Dendritic cell treated with granulocyte-macrophage colony-stimulating factor and Interleukin-4, amounts not matched to agents 40 ng/mL and 50 ng/mL, for 4 days (primary cell): ENCODE results near the gene KDM4B.
"Not testable (repeated sequence)": the region's sequence is repeated elsewhere in the genome, so short reads cannot be mapped to it uniquely, and the experiment has no call there.

Source experiments
- H3K27ac Mint-ChIP-seq: one replicate; pipeline ENCODE4 v1.8.0; 2022; ENCODE audit warnings: mild to moderate bottlenecking, mixed read lengths
- H3K27me3 Mint-ChIP-seq: one replicate; pipeline ENCODE4 v1.8.0; 2022; ENCODE audit warnings: mild to moderate bottlenecking, mixed read lengths
- H3K36me3 Mint-ChIP-seq: one replicate; pipeline ENCODE4 v1.8.0; 2022; ENCODE audit warnings: low read depth, mixed read lengths
- H3K4me1 Mint-ChIP-seq: one replicate; pipeline ENCODE4 v1.8.0; 2022; ENCODE audit warnings: low read depth, mixed read lengths
- H3K4me3 Mint-ChIP-seq: one replicate; pipeline ENCODE4 v1.8.0; 2022; ENCODE audit warnings: mild to moderate bottlenecking, moderate library complexity, mixed read lengths
- H3K9me3 Mint-ChIP-seq: one replicate; pipeline ENCODE4 v1.8.0; 2022; ENCODE audit warnings: mixed read lengths
- intact Hi-C: fragments of 100-400 bp; cut with micrococcal nuclease; formaldehyde crosslinking; loops from one replicate; pipeline ENCODE4 v1.15.0; 2022

Gene KDM4B

GRCh38 chr19:5153601-5154128 is 184.8 kb downstream of the KDM4B start:
- no peak overlapping the region for H3K27ac Mint-ChIP-seq
- H3K27me3 Mint-ChIP-seq: peaks cover 2% of the 10 kb centered on the region
- no peaks in the 10 kb centered on the region for H3K4me1 Mint-ChIP-seq
- H3K9me3 Mint-ChIP-seq: peaks cover 16% of the 10 kb centered on the region
- H3K36me3 Mint-ChIP-seq: peaks cover 46% of the 10 kb centered on the region
- intact Hi-C loops: no loop called here
- H3K4me3 Mint-ChIP-seq: no peak overlapping the region

GRCh38 chr19:5154129-5154798 is 185.4 kb downstream of the KDM4B start:
- Mint-ChIP-seq H3K4me1 (no peaks in the 10 kb centered on the region), H3K36me3 (peaks cover 40% of the 10 kb centered on the region), H3K27ac (no peak overlapping the region), H3K4me3 (no peak overlapping the region), H3K27me3 (peaks cover 2% of the 10 kb centered on the region), H3K9me3 (peaks cover 21% of the 10 kb centered on the region)
- intact Hi-C loops: no loop called here

- Mint-ChIP-seq H3K27me3 (peaks cover 2% of the 10 kb centered on the region), H3K9me3 (peaks cover 21% of the 10 kb centered on the region), H3K4me3 (no peak overlapping the region), H3K36me3 (peaks cover 34% of the 10 kb centered on the region), H3K4me1 (no peaks in the 10 kb centered on the region), H3K27ac (no peak overlapping the region)
- intact Hi-C loops: no loop called here
Observed at GRCh38 chr19:5154799-5155426, 186.0 kb downstream of the KDM4B start.

GRCh38 chr19:5155586-5156210 is 186.8 kb downstream of the KDM4B start:
- H3K27ac Mint-ChIP-seq: no peak overlapping the region

GRCh38 chr19:5156231-5156986 is 187.5 kb downstream of the KDM4B start:
- Mint-ChIP-seq H3K27me3 (peaks cover 5% of the 10 kb centered on the region), H3K4me1 (no peaks in the 10 kb centered on the region), H3K27ac (no peak overlapping the region), H3K4me3 (no peak overlapping the region), H3K9me3 (peaks cover 21% of the 10 kb centered on the region), H3K36me3 (peaks cover 19% of the 10 kb centered on the region)
- intact Hi-C loops: no loop called here

More at GRCh38 chr19:5155586-5156210, 186.8 kb downstream of the KDM4B start:
- intact Hi-C loops: no loop called here
- no peaks in the 10 kb centered on the region for H3K4me1 Mint-ChIP-seq
- H3K9me3 Mint-ChIP-seq: peaks cover 21% of the 10 kb centered on the region
- H3K27me3 Mint-ChIP-seq: peaks cover 5% of the 10 kb centered on the region
- H3K4me3 Mint-ChIP-seq: no peak overlapping the region
- H3K36me3 Mint-ChIP-seq: peaks cover 26% of the 10 kb centered on the region

- Mint-ChIP-seq H3K27me3 (peaks cover 5% of the 10 kb centered on the region), H3K4me3 (no peak overlapping the region), H3K27ac (no peak overlapping the region), H3K9me3 (peaks cover 21% of the 10 kb centered on the region), H3K4me1 (no peaks in the 10 kb centered on the region), H3K36me3 (peaks cover 11% of the 10 kb centered on the region)
- intact Hi-C loops: no loop called here
Observed at GRCh38 chr19:5157186-5157585, 188.3 kb downstream of the KDM4B start.

- H3K4me3 Mint-ChIP-seq, H3K4me1 Mint-ChIP-seq, H3K27ac Mint-ChIP-seq, intact Hi-C loops, H3K36me3 Mint-ChIP-seq, H3K27me3 Mint-ChIP-seq: not testable (repeated sequence)
- peaks cover 21% of the 10 kb centered on the region for H3K9me3 Mint-ChIP-seq
Observed at GRCh38 chr19:5158549-5159134, 189.7 kb downstream of the KDM4B start.

- H3K27me3 Mint-ChIP-seq, intact Hi-C loops, H3K4me3 Mint-ChIP-seq, H3K27ac Mint-ChIP-seq, H3K4me1 Mint-ChIP-seq, H3K36me3 Mint-ChIP-seq: not testable (repeated sequence)
- peaks cover 21% of the 10 kb centered on the region for H3K9me3 Mint-ChIP-seq
Observed at GRCh38 chr19:5160158-5160795, 191.4 kb downstream of the KDM4B start.

- intact Hi-C loops, H3K27ac Mint-ChIP-seq, H3K4me1 Mint-ChIP-seq, H3K36me3 Mint-ChIP-seq, H3K4me3 Mint-ChIP-seq, H3K9me3 Mint-ChIP-seq: not testable (repeated sequence)
- peaks cover 17% of the 10 kb centered on the region for H3K27me3 Mint-ChIP-seq
Observed at GRCh38 chr19:5164845-5165696, 196.2 kb downstream of the KDM4B start.

GRCh38 chr19:5165697-5166019 is 196.7 kb downstream of the KDM4B start:
- Mint-ChIP-seq H3K27me3 (peaks cover 17% of the 10 kb centered on the region), H3K9me3 (no peaks in the 10 kb centered on the region), H3K27ac (no peak overlapping the region), H3K4me1 (no peaks in the 10 kb centered on the region), H3K36me3 (no peaks in the 10 kb centered on the region), H3K4me3 (no peak overlapping the region)
- intact Hi-C loops: no loop called here

- H3K27ac Mint-ChIP-seq: no peak overlapping the region
- intact Hi-C loops: no loop called here
- no peaks in the 10 kb centered on the region for H3K36me3 Mint-ChIP-seq
- peaks cover 19% of the 10 kb centered on the region for H3K27me3 Mint-ChIP-seq
- H3K9me3 Mint-ChIP-seq: no peaks in the 10 kb centered on the region
- no peak overlapping the region for H3K4me3 Mint-ChIP-seq
- no peaks in the 10 kb centered on the region for H3K4me1 Mint-ChIP-seq
Observed at GRCh38 chr19:5166262-5166661, 197.3 kb downstream of the KDM4B start.

GRCh38 chr19:5170329-5170745 is 201.4 kb downstream of the KDM4B start:
- intact Hi-C loops: loop anchor here (10.0 kb wide), 1 partner anchor 126 kb away; no protein-coding TSS in a partner anchor
- H3K27ac Mint-ChIP-seq: no peak overlapping the region
- no peak overlapping the region for H3K4me3 Mint-ChIP-seq
- peaks cover 20% of the 10 kb centered on the region for H3K27me3 Mint-ChIP-seq
- H3K9me3 Mint-ChIP-seq: no peaks in the 10 kb centered on the region
- no peaks in the 10 kb centered on the region for H3K36me3 Mint-ChIP-seq
- no peaks in the 10 kb centered on the region for H3K4me1 Mint-ChIP-seq
